SU-DHL-6 (cell line): ENCODE results near the gene RSL1D1.

Experiments
- EZH2phosphoT487 ChIP-seq: fragments of 200-600 bp; sonication (generic), shearing (Covaris generic); conservative IDR thresholded peaks from 2 replicates; pipeline ENCODE4 v1.6.1; 2018; ENCODE audit warnings: mild to moderate bottlenecking, antibody characterized with exemption, low read length, moderate library complexity, mixed read lengths
- TF ChIP-seq, protein P1 (sequence below): fragments of 200-600 bp; sonication (generic); IDR thresholded peaks from one replicate; pipeline ENCODE4 v1.5.1; 2017; ENCODE audit warnings: antibody characterized with exemption, mild to moderate bottlenecking, low read length, moderate library complexity; ENCODE audit not compliant: insufficient read depth, poor library complexity, severe bottlenecking

DNA sequence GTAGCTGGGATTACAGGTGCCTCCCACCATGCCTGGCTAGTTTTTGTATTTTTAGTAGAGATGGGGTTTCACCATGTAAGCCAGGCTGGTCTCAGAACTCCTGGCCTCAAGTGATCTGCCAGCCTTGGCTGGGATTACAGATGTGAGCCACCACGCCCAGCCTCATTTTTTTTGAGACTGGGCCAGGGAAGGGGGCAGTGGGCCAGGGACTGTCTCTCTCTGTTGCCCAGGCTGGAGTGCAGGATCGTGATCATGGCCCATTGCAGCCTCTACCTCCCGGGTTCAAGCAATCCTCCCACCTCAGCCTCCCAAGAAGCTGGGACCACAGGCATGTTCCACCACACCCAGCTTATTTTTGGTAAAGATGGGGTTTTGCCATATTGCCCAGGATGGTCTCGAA, 16.0 kb downstream of the RSL1D1 start:
- TF ChIP-seq, protein P1, sequence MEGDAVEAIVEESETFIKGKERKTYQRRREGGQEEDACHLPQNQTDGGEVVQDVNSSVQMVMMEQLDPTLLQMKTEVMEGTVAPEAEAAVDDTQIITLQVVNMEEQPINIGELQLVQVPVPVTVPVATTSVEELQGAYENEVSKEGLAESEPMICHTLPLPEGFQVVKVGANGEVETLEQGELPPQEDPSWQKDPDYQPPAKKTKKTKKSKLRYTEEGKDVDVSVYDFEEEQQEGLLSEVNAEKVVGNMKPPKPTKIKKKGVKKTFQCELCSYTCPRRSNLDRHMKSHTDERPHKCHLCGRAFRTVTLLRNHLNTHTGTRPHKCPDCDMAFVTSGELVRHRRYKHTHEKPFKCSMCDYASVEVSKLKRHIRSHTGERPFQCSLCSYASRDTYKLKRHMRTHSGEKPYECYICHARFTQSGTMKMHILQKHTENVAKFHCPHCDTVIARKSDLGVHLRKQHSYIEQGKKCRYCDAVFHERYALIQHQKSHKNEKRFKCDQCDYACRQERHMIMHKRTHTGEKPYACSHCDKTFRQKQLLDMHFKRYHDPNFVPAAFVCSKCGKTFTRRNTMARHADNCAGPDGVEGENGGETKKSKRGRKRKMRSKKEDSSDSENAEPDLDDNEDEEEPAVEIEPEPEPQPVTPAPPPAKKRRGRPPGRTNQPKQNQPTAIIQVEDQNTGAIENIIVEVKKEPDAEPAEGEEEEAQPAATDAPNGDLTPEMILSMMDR, result no peak
- TF ChIP-seq EZH2phosphoT487, result no peak
